Tibial artery (tissue), 4 donors: ENCODE results near the gene GABRB3.

Experiments used
- DNase-seq, 2 donors: peaks; one replicate each; pipeline ENCODE4 v3.0.0-alpha.2; 2019
- H3K27ac ChIP-seq, 2 donors: fragments of 200-600 bp; sonication (generic) in 1 of 2; 1 replicate in 1 of 2; 2 replicates in 1 of 2; pipeline ENCODE4 v1.5.1; 2018 to 2019; ENCODE audit warnings: mild to moderate bottlenecking in 1 of 2
- H3K27me3 ChIP-seq, 2 donors: fragments of 200-600 bp; sonication (generic) in 1 of 2; one replicate each; pipeline versions ENCODE4 v1.5.1 to v1.6.0; 2016 to 2019
- H3K36me3 ChIP-seq, 3 donors: fragments of 200-600 bp; sonication (generic) in 2 of 3; one replicate each; pipeline ENCODE4 v1.5.1; 2016 to 2019; ENCODE audit warnings: mild to moderate bottlenecking in 2 of 3
- H3K4me1 ChIP-seq, 4 donors: fragments of 200-600 bp; sonication (generic) in 2 of 4; 1 replicate in 3 of 4; 2 replicates in 1 of 4; pipeline ENCODE4 v1.5.1; 2016 to 2019
- H3K4me3 ChIP-seq, 2 donors: fragments of 200-600 bp; sonication (generic) in 1 of 2; 1 replicate in 1 of 2; 2 replicates in 1 of 2; pipeline ENCODE4 v1.5.1; 2018 to 2019; ENCODE audit warnings: mild to moderate bottlenecking in 2 of 2
- H3K9me3 ChIP-seq, 3 donors: fragments of 200-600 bp; sonication (generic) in 1 of 3; one replicate each; pipeline ENCODE4 v1.5.1; 2016 to 2019
- CTCF ChIP-seq, 2 experiments: fragments of 200-600 bp in 1 of 2; fragments of 450-650 bp in 1 of 2; IDR thresholded peaks; one replicate each; pipeline ENCODE4 v1.5.1; 2017 to 2019; ENCODE audit warnings: antibody characterized with exemption in 2 of 2, mild to moderate bottlenecking in 1 of 2, moderate library complexity in 1 of 2
- intact Hi-C: fragments of 100-400 bp; cut with DNase I; formaldehyde crosslinking; loops from one replicate; pipeline ENCODE4 v1.15.0; 2023; ENCODE audit warnings: low total_unique reads

The GABRB3 gene

GRCh38 chr15:26772154-26773066 is at the start of gene GABRB3:
Gene GABRB3, minus strand, starts transcription at chr15:26773066.
- no peaks in the 10 kb centered on the region for H3K36me3 ChIP-seq
- no peak for DNase-seq
- no peak for TF ChIP-seq CTCF (IDR thresholded peaks at IDR 0.05)
- peak within 1 kb of the TSS; percentile 41 to 55 for H3K4me3 ChIP-seq
- intact Hi-C loops, result no loop called here
- no peak within 1 kb of the TSS for H3K27ac ChIP-seq
- H3K9me3 ChIP-seq, result no peaks in the 10 kb centered on the region
- peaks cover 0 to 26% (median 20%) of the 10 kb centered on the region in 4 donors for H3K4me1 ChIP-seq
- H3K27me3 ChIP-seq, result peaks cover 0 to 48% of the 10 kb centered on the region in 2 donors

GRCh38 chr15:26807517-26808427 is 34.9 kb upstream of the GABRB3 start:
- DNase-seq, result no peak
- Histone ChIP-seq H3K4me1 (no peaks in the 10 kb centered on the region), H3K27me3 (no peaks in the 10 kb centered on the region), H3K27ac (no peak overlapping the region), H3K4me3 (no peak overlapping the region), H3K9me3 (peaks cover 0 to 16% (median 9%) of the 10 kb centered on the region in 3 donors), H3K36me3 (no peaks in the 10 kb centered on the region)
- intact Hi-C loops, result no loop called here
- no peak for TF ChIP-seq CTCF (IDR thresholded peaks at IDR 0.05)

- no peaks in the 10 kb centered on the region for H3K36me3 ChIP-seq
- no peak for TF ChIP-seq CTCF (IDR thresholded peaks at IDR 0.05)
- no peak overlapping the region for H3K27ac ChIP-seq
- intact Hi-C loops, result no loop called here
- no peak overlapping the region for H3K4me3 ChIP-seq
- no peaks in the 10 kb centered on the region for H3K4me1 ChIP-seq
- no peaks in the 10 kb centered on the region for H3K27me3 ChIP-seq
- DNase-seq, result no peak
- peaks cover 0 to 4% (median 0%) of the 10 kb centered on the region in 3 donors for H3K9me3 ChIP-seq
These were observed 33.7 kb upstream of the GABRB3 start for GRCh38 chr15:26806574-26806973.

GRCh38 chr15:26806151-26806550 is 33.3 kb upstream of the GABRB3 start:
- no peaks in the 10 kb centered on the region for H3K27me3 ChIP-seq
- no peak for DNase-seq
- H3K4me1 ChIP-seq, result no peaks in the 10 kb centered on the region
- TF ChIP-seq CTCF (IDR thresholded peaks at IDR 0.05), result no peak
- H3K27ac ChIP-seq, result no peak overlapping the region
- no peak overlapping the region for H3K4me3 ChIP-seq
- intact Hi-C loops, result no loop called here
- H3K9me3 ChIP-seq, result peaks cover 0 to under 1% (median 0%) of the 10 kb centered on the region in 3 donors
- no peaks in the 10 kb centered on the region for H3K36me3 ChIP-seq

- Histone ChIP-seq H3K36me3 (no peaks in the 10 kb centered on the region), H3K4me3 (no peak overlapping the region), H3K27ac (no peak overlapping the region), H3K9me3 (no peaks in the 10 kb centered on the region), H3K4me1 (no peaks in the 10 kb centered on the region), H3K27me3 (no peaks in the 10 kb centered on the region)
- no peak for TF ChIP-seq CTCF (IDR thresholded peaks at IDR 0.05)
- DNase-seq, result no peak
- intact Hi-C loops, result no loop called here
These were observed 32.6 kb upstream of the GABRB3 start for GRCh38 chr15:26805470-26805869.
